ENCODE measurements around the gene PRKAR1B.

PRKAR1B gene

DNA sequence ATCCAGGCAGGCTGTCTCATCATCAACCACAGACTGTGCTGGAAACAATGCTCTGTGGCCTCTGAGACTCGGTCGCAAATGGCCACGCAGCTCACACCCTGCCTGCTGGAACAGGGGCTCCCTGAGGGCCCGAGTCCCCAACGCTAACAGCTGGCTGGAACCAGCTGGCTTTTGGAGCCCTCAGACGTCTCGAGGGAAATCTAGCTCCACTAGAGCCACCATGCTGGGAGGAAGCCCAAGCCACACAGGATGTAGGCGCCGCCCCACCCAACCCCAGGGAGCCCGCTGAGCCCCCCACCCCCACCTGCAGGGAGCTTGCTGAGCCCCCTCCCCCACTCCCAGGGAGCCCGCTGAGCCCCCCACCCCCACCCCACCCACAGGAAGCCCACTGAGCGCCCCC is 186.1 kb downstream of the PRKAR1B start:
- DNase-seq (ENCODE audit: low read depth) = no peak

GRCh38 chr7:540579-540978 is 186.5 kb downstream of the PRKAR1B start:
- no peak for DNase-seq (ENCODE audit: low read depth)

GRCh38 chr7:539731-540411 is 187.2 kb downstream of the PRKAR1B start:
- DNase-seq (ENCODE audit: low read depth) = no peak

- DNase-seq (ENCODE audit: low read depth) = no peak
Observed at GRCh38 chr7:538764-539685, 188.1 kb downstream of the PRKAR1B start.

DNA sequence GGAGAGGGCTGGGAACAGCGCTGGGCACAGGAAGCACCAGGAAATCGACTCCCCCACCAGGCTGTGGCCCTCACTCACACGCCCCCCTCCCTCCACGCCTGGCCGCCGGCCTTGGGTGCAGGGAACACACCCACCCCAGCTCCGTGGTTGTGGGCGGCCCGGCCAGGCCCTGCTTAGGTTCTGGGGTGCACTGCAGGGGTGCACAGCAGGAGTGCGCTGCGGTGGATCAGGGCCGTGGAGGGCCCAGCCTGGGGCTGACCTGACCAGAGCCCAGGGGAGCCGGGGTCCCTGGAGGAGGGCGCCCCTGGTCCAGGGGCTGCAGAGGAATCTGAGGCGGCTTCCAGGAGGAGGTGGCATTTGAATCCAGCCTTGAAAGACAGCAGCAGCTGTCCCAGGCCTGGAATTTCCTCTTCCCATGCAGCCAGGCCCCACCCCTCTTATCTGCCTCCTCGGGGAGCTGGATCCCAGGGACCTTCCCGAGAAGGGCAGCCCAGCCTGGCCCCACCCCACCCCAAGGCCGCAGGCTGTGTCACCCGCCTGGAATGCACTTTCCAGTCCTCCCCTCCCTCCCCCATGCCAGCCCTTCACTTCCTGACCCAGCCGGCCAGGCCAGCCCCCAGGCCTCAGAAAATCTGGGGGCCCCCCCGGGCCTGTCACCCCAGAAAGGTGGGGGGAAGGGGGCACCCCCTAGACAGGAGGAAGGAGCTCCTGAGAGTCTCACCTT is 189.0 kb downstream of the PRKAR1B start:
- DNase-seq (ENCODE audit: low read depth) = peak; percentile 88

- no peak for DNase-seq (ENCODE audit: low read depth)
Observed at GRCh38 chr7:536231-536630, 190.8 kb downstream of the PRKAR1B start.

- no peak for DNase-seq (ENCODE audit: low read depth)
Observed at GRCh38 chr7:534959-535358, 192.1 kb downstream of the PRKAR1B start.

DNA sequence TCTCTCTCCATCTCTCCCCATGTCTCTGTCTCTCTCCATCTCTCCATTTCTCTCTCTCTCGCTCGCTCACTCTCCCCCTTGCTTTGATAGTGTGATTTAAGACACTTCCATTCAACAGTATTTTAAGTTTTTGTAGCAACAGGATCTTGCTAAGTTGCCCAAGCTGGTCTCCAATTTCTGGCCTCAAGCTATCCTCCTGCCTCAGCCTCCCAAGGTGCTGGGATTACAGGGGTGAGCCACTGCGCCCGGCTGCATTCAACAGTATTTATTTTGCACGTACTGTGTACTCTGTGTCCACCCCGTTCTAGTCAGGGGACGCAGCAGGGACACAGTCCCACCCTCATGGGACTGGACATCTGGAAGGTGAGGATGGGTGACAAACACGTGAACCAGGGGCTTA is 193.0 kb downstream of the PRKAR1B start:
- no peak for DNase-seq (ENCODE audit: low read depth)

- DNase-seq (ENCODE audit: low read depth) = no peak
Observed at GRCh38 chr7:533266-533665, 193.8 kb downstream of the PRKAR1B start.

DNA sequence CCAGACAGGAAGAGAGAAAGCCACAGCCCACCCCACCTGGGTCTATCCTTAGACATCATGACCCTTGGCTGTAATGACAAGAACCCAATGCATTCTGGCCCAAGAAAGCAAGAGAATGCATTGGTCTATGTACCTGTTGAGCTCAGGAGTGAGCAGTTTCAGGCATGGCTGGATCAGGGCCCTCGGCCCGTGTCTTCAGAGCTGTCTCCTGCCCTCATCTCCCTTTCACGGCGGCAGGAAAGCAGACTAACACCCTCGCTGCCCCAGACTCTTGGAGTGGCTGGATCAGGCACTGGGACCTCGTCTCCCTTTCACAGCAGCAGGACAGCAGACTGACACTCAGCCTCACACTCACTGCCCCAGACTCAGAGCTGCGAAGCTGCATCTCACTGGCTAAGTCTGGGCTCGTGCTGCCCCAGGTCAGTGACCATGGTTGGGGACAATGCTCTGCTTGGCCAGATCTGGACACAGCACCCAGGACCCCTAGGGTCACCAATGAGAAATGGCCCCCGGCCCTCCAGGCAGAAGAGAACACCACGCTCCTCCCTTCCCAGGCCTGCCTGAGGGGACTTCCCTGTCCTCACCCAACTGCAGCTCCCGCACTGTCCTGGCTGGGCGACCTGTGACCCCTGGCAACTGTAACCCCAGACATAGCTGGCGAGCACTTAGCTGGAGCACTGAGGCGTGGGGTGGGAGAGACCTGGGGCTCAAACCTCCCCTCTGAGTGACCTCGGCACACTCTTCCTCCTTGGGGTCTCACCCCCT is 194.5 kb downstream of the PRKAR1B start:
- no peak for DNase-seq (ENCODE audit: low read depth)

DNA sequence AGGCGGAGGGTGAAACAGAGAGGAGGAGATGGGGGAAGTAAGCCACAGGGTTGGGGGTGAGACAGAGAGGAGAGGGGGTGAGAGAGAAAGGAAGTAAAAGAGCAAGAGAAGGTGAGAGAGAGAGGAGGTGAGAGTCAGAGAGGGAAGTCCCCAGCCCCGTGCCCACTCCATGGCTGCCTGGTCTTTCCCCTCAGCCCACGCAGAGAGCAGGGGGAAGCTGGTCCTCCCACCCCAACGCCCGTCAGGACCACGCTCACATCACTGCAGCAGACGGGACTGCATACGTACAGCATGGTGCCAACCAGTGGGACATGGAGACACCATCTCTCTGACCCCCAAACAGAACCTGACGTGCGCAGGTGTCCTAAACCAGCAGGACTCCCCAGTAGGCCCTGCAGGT is 195.3 kb downstream of the PRKAR1B start:
- no peak for DNase-seq (ENCODE audit: low read depth)

DNA sequence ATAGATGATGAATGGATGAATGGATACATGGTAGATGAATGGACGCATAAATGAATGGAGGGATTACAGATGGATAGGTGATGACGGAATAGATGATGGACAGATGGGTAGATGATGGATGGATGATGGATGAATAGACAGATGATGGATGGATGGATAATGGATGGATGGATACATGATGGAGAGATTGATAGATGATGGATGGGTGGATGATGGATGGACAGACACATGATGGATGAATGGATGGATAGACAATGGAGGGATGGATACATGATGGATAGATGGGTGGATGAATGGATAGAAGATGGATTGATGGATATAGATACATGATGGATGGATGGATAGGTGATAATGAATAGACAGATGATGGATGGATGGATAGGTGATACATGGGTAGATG is 198.6 kb downstream of the PRKAR1B start:
- DNase-seq (ENCODE audit: low read depth) = no peak

DNA sequence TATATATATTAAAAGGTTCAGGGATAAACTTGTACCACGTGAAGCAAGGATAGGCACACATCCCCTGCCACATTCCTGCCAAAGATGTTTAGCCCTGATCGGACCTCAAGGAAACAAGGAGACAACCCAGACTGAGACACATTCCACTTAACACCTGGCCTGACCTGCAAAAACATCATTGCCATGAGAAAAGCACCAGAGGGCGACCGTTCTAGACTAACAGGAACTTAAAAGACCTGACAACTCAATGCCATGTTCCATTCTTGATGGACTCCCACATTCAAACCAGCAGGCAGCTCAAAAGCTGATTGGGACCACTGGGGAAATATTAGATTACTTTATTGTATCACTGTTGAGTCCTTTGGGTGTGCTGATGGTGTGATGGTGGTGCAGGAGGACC is 199.4 kb downstream of the PRKAR1B start:
- no peak for DNase-seq (ENCODE audit: low read depth)

DNA sequence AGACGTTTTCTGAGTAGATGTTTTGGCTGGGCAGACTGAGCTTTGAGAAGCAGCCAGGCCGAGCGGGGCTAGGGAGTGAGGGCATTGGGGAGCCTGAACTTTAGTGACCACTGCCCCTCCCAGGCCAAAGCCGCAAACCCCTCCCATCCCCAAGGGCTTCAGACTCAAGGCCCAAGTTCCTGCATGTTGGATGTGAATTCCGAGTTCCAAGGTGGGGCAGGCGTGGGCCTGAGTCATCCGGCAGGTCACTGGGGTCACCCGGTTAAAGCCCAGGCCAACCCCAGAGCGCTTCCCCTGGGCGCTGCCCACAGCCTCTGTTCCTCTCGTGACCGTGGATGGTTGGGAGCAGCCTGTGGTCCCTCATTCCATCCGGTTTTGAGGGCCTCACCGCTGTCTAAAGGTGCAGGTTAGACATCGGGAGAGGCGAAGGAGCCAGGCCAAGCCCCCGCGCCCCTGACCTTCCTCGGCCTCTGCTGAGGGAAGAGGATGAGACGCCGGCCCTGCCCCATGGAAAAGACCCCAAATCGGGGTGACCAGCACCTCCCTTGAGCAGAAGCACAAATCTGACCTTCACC is 200.5 kb downstream of the PRKAR1B start:
- DNase-seq (ENCODE audit: low read depth) = no peak

- DNase-seq (ENCODE audit: low read depth) = no peak
Observed at GRCh38 chr7:525740-526139, 201.3 kb downstream of the PRKAR1B start.

DNA sequence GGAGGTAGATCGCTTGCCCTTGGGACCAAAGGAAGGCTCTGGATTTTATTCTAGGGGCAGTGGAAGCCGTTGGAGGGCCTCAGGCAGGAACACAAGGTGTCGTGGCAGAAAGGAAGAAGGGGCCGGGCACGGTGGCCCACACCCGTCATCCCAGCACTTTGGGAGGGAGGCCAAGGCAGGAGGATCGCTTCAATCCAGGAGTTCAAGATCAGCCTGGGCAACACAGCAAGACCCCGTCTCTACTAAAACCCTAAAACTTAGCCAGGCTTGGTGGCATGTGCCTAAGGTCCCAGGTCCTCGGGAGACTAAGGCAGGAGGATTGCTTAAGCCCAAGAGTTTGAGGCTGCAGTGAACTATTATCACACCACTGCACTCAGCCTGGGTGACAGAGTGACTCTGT is 202.3 kb downstream of the PRKAR1B start:
- DNase-seq (ENCODE audit: low read depth) = no peak

GRCh38 chr7:523347-524336 is 203.4 kb downstream of the PRKAR1B start:
- no peak for DNase-seq (ENCODE audit: low read depth)

- DNase-seq (ENCODE audit: low read depth) = no peak
Observed at GRCh38 chr7:522951-523314, 204.1 kb downstream of the PRKAR1B start.

- no peak for DNase-seq (ENCODE audit: low read depth)
Observed at GRCh38 chr7:522071-522950, 204.8 kb downstream of the PRKAR1B start.

All from GM04504 (cell line).